ENCODE data around the gene NOC3L. TPM values are rescaled to one million over a fixed set of nuclear protein-coding genes. Genes with fewer than 3 reads are reported as not detected.

Gene NOC3L
- polyA plus RNA-seq, 1 donor (not counting 4 experiments of a cell fraction or from before 2014, with no cell fraction given), result 16.3 TPM

DNA sequence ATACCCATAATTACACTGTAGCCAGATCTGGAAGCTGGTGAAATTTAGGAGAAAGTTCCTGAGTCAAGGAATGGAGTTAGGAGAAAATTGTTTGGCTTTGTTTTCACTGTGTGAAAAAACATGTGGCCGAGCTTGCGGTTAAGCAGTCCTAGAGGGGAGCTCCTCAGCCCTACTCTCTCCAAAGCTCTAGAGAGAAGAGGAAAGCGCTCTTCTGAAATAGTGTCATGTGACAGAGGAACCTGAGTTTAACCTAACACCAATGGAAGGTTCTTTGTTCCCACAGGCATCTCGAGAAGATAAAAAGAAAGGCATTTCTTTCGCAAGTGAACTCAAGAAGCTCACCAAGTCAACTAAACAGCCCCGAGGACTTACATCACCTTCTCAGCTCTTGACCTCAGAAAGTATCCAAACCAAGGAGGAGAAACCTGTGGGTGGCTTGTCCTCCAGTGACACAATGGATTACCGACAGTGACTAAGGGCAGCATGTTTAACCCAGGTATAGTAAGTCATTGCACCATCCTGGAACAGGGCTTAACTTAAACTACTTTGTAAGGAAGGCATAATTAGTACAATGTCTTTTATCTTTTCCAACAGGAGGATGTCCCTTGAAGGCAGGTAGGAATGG is 38.0 kb downstream of the NOC3L start:
- dilution Hi-C loops (cut with MboI; ENCODE audit: extremely low pct_ligation_motif_present, low sequenced_read_pairs), result loop anchor here (25.0 kb wide), 1 partner anchor 412 kb away; no protein-coding TSS in a partner anchor
- DNase-seq (ENCODE audit: low read depth, low spot score) (no peak), FAIRE-seq (no peak)
- Histone ChIP-seq H3K9me3 (ENCODE audit: control insufficient read depth, low read depth, low read length) (no peaks in the 10 kb centered on the region), H3K9ac (ENCODE audit: control insufficient read depth, extremely low read depth, insufficient read depth, low read length) (no peak overlapping the region), H3K79me2 (ENCODE audit: control insufficient read depth, insufficient read depth, low read length) (no peaks in the 10 kb centered on the region), H3K9me1 (ENCODE audit: control insufficient read depth, extremely low read depth, insufficient read depth, low read length) (no peaks in the 10 kb centered on the region), H4K20me1 (ENCODE audit: control insufficient read depth, extremely low read depth, insufficient read depth, low read length) (no peaks in the 10 kb centered on the region), H3K36me3 (ENCODE audit: control insufficient read depth in 2 of 2, extremely low read depth in 1 of 2, insufficient read depth in 2 of 2, low read length in 2 of 2) (peaks cover 11 to 19% of the 10 kb centered on the region in 2 experiments), H3K4me2 (ENCODE audit: control insufficient read depth, extremely low read depth, insufficient read depth, low read depth, low read length) (no peak overlapping the region), H3K4me3 (ENCODE audit: control insufficient read depth in 2 of 3, extremely low read depth in 1 of 3, insufficient read depth in 2 of 3, low read depth in 1 of 3, low read length in 3 of 3) (no peak overlapping the region), H3K27ac (ENCODE audit: control insufficient read depth, insufficient read depth, low read length) (no peak overlapping the region), H3K27me3 (ENCODE audit: control insufficient read depth, extremely low read depth, insufficient read depth, low read length) (no peaks in the 10 kb centered on the region), H3K4me1 (ENCODE audit: control insufficient read depth, extremely low read depth, insufficient read depth, low read length) (no peaks in the 10 kb centered on the region), H2AFZ (ENCODE audit: control insufficient read depth, low read length) (no peak overlapping the region)
- no peak for TF ChIP-seq EZH2 (IDR thresholded peaks at IDR 0.05; ENCODE audit: low read length)
- TF ChIP-seq, protein P1, sequence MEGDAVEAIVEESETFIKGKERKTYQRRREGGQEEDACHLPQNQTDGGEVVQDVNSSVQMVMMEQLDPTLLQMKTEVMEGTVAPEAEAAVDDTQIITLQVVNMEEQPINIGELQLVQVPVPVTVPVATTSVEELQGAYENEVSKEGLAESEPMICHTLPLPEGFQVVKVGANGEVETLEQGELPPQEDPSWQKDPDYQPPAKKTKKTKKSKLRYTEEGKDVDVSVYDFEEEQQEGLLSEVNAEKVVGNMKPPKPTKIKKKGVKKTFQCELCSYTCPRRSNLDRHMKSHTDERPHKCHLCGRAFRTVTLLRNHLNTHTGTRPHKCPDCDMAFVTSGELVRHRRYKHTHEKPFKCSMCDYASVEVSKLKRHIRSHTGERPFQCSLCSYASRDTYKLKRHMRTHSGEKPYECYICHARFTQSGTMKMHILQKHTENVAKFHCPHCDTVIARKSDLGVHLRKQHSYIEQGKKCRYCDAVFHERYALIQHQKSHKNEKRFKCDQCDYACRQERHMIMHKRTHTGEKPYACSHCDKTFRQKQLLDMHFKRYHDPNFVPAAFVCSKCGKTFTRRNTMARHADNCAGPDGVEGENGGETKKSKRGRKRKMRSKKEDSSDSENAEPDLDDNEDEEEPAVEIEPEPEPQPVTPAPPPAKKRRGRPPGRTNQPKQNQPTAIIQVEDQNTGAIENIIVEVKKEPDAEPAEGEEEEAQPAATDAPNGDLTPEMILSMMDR (optimal IDR thresholded peaks at IDR 0.05 in 1 of 3, IDR thresholded peaks at IDR 0.05 in 1 of 3, conservative IDR thresholded peaks at IDR 0.05 in 1 of 3; ENCODE audit: extremely low read depth in 1 of 3, insufficient read depth in 2 of 3, low read length in 3 of 3), result no peak

- H3K36me3 ChIP-seq (ENCODE audit: control insufficient read depth in 2 of 2, extremely low read depth in 1 of 2, insufficient read depth in 2 of 2, low read length in 2 of 2), result peaks cover 3 to 8% of the 10 kb centered on the region in 2 experiments
- FAIRE-seq, result no peak
- no peaks in the 10 kb centered on the region for H3K9me3 ChIP-seq (ENCODE audit: control insufficient read depth, low read depth, low read length)
- H3K79me2 ChIP-seq (ENCODE audit: control insufficient read depth, insufficient read depth, low read length), result no peaks in the 10 kb centered on the region
- no peaks in the 10 kb centered on the region for H4K20me1 ChIP-seq (ENCODE audit: control insufficient read depth, extremely low read depth, insufficient read depth, low read length)
- H3K9me1 ChIP-seq (ENCODE audit: control insufficient read depth, extremely low read depth, insufficient read depth, low read length), result no peaks in the 10 kb centered on the region
- H3K4me3 ChIP-seq (ENCODE audit: control insufficient read depth in 2 of 3, extremely low read depth in 1 of 3, insufficient read depth in 2 of 3, low read depth in 1 of 3, low read length in 3 of 3), result no peak overlapping the region
- TF ChIP-seq, protein P1 (optimal IDR thresholded peaks at IDR 0.05 in 1 of 3, IDR thresholded peaks at IDR 0.05 in 1 of 3, conservative IDR thresholded peaks at IDR 0.05 in 1 of 3; ENCODE audit: extremely low read depth in 1 of 3, insufficient read depth in 2 of 3, low read length in 3 of 3), result peak; percentile 58 to 71 (median 70)
- TF ChIP-seq EZH2 (IDR thresholded peaks at IDR 0.05; ENCODE audit: low read length), result no peak
- H3K27me3 ChIP-seq (ENCODE audit: control insufficient read depth, extremely low read depth, insufficient read depth, low read length), result no peaks in the 10 kb centered on the region
- no peak overlapping the region for H2AFZ ChIP-seq (ENCODE audit: control insufficient read depth, low read length)
- dilution Hi-C loops (cut with MboI; ENCODE audit: extremely low pct_ligation_motif_present, low sequenced_read_pairs), result loop anchor here (25.0 kb wide), 1 partner anchor 408 kb away; no protein-coding TSS in a partner anchor
- peak; percentile 5 for DNase-seq (ENCODE audit: low read depth, low spot score)
- no peak overlapping the region for H3K9ac ChIP-seq (ENCODE audit: control insufficient read depth, extremely low read depth, insufficient read depth, low read length)
- H3K27ac ChIP-seq (ENCODE audit: control insufficient read depth, insufficient read depth, low read length), result no peak overlapping the region
- no peak overlapping the region for H3K4me2 ChIP-seq (ENCODE audit: control insufficient read depth, extremely low read depth, insufficient read depth, low read depth, low read length)
- no peaks in the 10 kb centered on the region for H3K4me1 ChIP-seq (ENCODE audit: control insufficient read depth, extremely low read depth, insufficient read depth, low read length)
These were observed 42.3 kb downstream of the NOC3L start for GRCh38 chr10:94320285-94320914.
